Psoas muscle (tissue), 8 donors: ENCODE results near the gene SMARCA2. TPM values are rescaled to one million over a fixed set of nuclear protein-coding genes. Genes with fewer than 3 reads are reported as not detected.

ENCODE experiments used
- ATAC-seq, 4 donors: fragments of 200-7000 bp; cut with Tn5 transposase; one replicate each; pipeline ENCODE4 v1.9.1; 2020; ENCODE audit warnings: moderate library complexity in 3 of 4, mild to moderate bottlenecking in 2 of 4
- DNase-seq, 2 donors: peaks; one replicate each; pipeline ENCODE4 v3.0.0-alpha.2; 2020
- H3K27ac ChIP-seq: fragments of 200-600 bp; one replicate; pipeline ENCODE4 v1.8.0; 2022
- H3K27me3 ChIP-seq, 3 donors: fragments of 200-600 bp in 1 of 3; one replicate each; pipeline versions ENCODE4 v1.6.1 to v1.8.0; 2013 to 2022; ENCODE audit warnings: low read length in 2 of 3, mild to moderate bottlenecking in 2 of 3, moderate library complexity in 1 of 3; ENCODE audit not compliant: insufficient read depth in 3 of 3
- H3K36me3 ChIP-seq, 2 donors: fragments of 200-600 bp in 1 of 2; one replicate each; pipeline versions ENCODE4 v1.6.1 to v1.8.0; 2013 to 2022; ENCODE audit warnings: low read depth in 1 of 2, mild to moderate bottlenecking in 1 of 2, moderate library complexity in 1 of 2; ENCODE audit not compliant: insufficient read depth in 1 of 2
- H3K4me1 ChIP-seq: fragments of 200-600 bp; one replicate; pipeline ENCODE4 v1.8.0; 2022
- H3K4me3 ChIP-seq: fragments of 200-600 bp; one replicate; pipeline ENCODE4 v1.8.0; 2022; ENCODE audit warnings: mild to moderate bottlenecking
- H3K9me3 ChIP-seq: fragments of 200-600 bp; one replicate; pipeline ENCODE4 v1.8.0; 2022
- WGBS, 3 donors: extraction: QIAGEN DNeasy Blood & Tissue Kit; methylation state at CpG; one replicate each; pipeline versions ENCODE4 v1.1.6 to v1.1.7; 2013; 5-methylcytosine and 5-hydroxymethylcytosine counted together
- intact Hi-C, 2 donors: fragments of 100-400 bp; cut with DNase I; formaldehyde crosslinking; loops; one replicate each; pipeline versions ENCODE4 v1.11.0 to v1.14.2; 2022
- polyA plus RNA-seq, 3 donors: library from polyadenylated mRNA; stranded (reverse); fragments of 200-250 nt; gene quantifications; one replicate each; pipeline ENCODE4 v1.2.3, GENCODE V29; 2013
- total RNA-seq, 4 donors: library from RNA; stranded (reverse); fragmentation: NEBNext Ultra II Directional in 2 of 4; extraction: Animal tissue kit (Norgen Biotek cat#: 25700) in 2 of 4; gene quantifications; one replicate each; pipeline versions ENCODE4 v1.2.1 to v1.2.4, GENCODE V29; 2021 to 2023
- TF ChIP-seq, protein P1 (sequence below): fragments of 200-600 bp; IDR thresholded peaks from one replicate; pipeline ENCODE4 v1.8.0; 2022; ENCODE audit warnings: antibody characterized with exemption
- donor health status: healthy with polysubstance abuse.
- donor health status: DM: no; HTN: no; CAD: no; lungs with moderate emphysema.
- donor health status: Bipolar disorder and iron deficiency.
- donor health status: healthy.
- donor health status: DM: yes; HTN: yes; CAD: no.
- donor health status: DM: no; HTN: no; CAD: no.
- donor health status: DM: no; HTN: no; CAD: no.
- donor health status: DM: yes; HTN: yes; CAD: no.

Gene SMARCA2
- total and polyA plus RNA-seq, 7 donors, result 13.8 to 97.2 (median 64.6) TPM

DNA sequence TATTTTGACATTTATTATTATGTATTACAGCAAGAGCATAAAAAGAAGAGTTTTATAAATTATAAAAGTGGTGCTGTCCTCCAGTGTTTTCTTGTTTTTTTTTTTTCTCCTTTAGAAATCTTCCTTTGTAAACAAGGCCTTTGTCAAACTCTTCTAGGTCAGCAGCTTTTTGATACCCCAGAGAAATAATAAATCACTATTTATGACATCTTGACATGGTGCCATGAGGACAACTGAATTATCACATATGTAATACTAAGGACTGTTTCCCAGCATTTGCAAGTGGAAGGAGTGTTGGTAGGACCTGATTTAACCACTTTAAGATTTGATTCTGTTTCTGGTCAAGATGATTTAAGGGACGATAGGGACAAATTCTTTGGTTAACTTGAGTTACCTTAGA, 4.6 kb downstream of the SMARCA2 start:
- no peaks in the 10 kb centered on the region for H3K27me3 ChIP-seq
- TF ChIP-seq, protein P1, sequence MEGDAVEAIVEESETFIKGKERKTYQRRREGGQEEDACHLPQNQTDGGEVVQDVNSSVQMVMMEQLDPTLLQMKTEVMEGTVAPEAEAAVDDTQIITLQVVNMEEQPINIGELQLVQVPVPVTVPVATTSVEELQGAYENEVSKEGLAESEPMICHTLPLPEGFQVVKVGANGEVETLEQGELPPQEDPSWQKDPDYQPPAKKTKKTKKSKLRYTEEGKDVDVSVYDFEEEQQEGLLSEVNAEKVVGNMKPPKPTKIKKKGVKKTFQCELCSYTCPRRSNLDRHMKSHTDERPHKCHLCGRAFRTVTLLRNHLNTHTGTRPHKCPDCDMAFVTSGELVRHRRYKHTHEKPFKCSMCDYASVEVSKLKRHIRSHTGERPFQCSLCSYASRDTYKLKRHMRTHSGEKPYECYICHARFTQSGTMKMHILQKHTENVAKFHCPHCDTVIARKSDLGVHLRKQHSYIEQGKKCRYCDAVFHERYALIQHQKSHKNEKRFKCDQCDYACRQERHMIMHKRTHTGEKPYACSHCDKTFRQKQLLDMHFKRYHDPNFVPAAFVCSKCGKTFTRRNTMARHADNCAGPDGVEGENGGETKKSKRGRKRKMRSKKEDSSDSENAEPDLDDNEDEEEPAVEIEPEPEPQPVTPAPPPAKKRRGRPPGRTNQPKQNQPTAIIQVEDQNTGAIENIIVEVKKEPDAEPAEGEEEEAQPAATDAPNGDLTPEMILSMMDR, result no peak
- no peaks in the 10 kb centered on the region for H3K9me3 ChIP-seq
- WGBS, 3 donors, result 11 to 28% (median 20%) methylated on average over 1 of the region's 1 CpG
- DNase-seq (no peak), ATAC-seq (no peak)
- H3K36me3 ChIP-seq, result no peaks in the 10 kb centered on the region
- H3K4me1 ChIP-seq, result peaks cover 62% of the 10 kb centered on the region
- peak overlapping the region; percentile 95 for H3K4me3 ChIP-seq
- intact Hi-C loops, result loop anchor here in 1 of 2 donors (5.0 to 10.0 kb wide), 4 partner anchors 65 to 975 kb away; partner anchors contain the start of gene PUM3
- peak overlapping the region; percentile 99 for H3K27ac ChIP-seq

DNA sequence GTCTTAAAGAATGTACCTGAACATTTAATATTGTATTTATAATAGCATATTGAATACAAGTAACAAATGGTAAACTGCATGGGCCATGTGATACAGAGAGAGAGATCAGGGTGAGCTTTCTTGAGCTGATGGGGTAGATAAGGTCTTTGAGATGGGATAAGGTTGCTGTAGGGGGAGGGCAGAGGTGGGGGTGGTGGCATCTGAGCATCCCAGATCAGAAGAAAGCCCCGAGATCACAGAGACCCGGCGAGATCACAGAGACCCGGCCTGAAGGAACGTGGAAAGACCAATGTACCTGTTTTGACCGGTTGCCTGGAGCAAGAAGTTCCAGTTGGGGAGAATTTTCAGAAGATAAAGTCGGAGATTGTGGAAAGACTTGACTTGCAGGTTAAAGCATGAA, 6.6 kb downstream of the SMARCA2 start:
- Histone ChIP-seq H3K4me3 (no peak overlapping the region), H3K4me1 (peaks cover 74% of the 10 kb centered on the region), H3K27me3 (no peaks in the 10 kb centered on the region), H3K27ac (no peak overlapping the region), H3K36me3 (no peaks in the 10 kb centered on the region), H3K9me3 (no peaks in the 10 kb centered on the region)
- DNase-seq (no peak), ATAC-seq (no peak)
- intact Hi-C loops, result no loop called here
- WGBS, 3 donors, result 79 to 84% (median 82%) methylated on average over 7 of the region's 7 CpGs
- TF ChIP-seq, protein P1, result no peak

DNA sequence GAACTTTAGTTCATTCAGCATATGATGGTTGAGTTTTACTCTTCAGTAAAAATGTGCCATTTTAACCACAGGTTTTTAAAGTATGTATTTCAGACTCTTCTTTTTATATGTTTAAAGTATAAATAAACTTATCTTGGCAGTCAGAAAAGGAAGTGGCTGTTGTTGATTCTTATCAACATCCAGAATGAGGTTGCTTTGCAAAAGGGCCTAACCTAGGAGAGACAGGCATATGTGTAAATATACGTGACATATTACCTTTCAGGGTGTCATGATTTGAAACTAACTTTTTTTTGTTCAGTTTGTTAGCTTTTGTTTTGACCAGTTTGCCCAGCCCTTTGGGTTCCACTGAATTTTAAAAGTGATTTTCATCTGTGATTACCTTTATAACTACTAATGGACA, 7.4 kb downstream of the SMARCA2 start:
- WGBS, 3 donors, result 57 to 85% (median 76%) methylated on average over 1 of the region's 1 CpG
- TF ChIP-seq, protein P1, result no peak
- no peak overlapping the region for H3K4me3 ChIP-seq
- H3K9me3 ChIP-seq, result no peaks in the 10 kb centered on the region
- ATAC-seq (no peak), DNase-seq (no peak)
- intact Hi-C loops, result no loop called here
- no peaks in the 10 kb centered on the region for H3K27me3 ChIP-seq
- H3K27ac ChIP-seq, result no peak overlapping the region
- H3K36me3 ChIP-seq, result no peaks in the 10 kb centered on the region
- H3K4me1 ChIP-seq, result peaks cover 83% of the 10 kb centered on the region

DNA sequence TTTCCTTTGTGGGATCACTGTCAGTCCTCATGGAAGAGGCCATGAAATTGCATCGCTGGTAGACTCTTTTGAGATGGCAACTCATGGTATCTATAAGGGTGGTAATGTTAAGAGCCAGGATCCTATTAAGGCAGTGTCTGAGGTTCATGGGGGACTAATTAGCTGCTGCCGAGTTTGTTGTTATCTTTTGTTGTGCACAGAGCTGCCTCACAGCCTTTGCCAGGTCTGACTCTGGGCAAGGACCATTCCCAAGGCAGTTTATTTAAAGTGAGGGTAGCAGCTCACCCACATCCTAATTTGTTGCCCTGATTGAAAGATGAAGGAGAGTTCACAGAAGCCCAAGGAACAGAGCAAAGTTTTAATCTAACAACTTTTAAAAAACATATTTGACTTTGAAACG, 7.9 kb downstream of the SMARCA2 start:
- no peak for ATAC-seq
- TF ChIP-seq, protein P1, result no peak
- no peak for DNase-seq
- no peaks in the 10 kb centered on the region for H3K9me3 ChIP-seq
- WGBS, 3 donors, result 51 to 61% (median 52%) methylated on average over 3 of the region's 3 CpGs
- peaks cover 88% of the 10 kb centered on the region for H3K4me1 ChIP-seq
- H3K27me3 ChIP-seq, result no peaks in the 10 kb centered on the region
- no peaks in the 10 kb centered on the region for H3K36me3 ChIP-seq
- peak overlapping the region; percentile 14 for H3K4me3 ChIP-seq
- H3K27ac ChIP-seq, result peak overlapping the region; percentile 31
- intact Hi-C loops, result no loop called here

DNA sequence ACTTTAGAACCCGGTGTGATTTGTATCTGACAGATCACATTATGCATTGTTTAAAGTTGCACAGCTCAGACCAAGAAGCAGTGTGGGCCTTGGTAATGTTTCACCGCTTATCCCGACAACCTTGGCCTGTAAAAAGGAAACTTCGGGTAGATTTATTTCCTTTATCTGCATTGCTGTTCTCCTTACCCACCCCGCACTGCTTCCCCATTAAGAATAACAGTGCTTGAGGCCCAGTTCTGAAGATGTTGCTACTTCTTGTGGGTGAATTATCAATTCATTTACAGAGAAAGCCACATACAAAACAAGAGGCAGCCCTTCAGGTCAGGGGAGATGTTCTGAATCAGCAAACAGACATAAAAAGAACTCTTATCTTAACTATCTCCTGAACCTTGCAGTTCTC, 8.4 kb downstream of the SMARCA2 start:
- TF ChIP-seq, protein P1, result no peak
- WGBS, 3 donors, result 54 to 60% (median 56%) methylated on average over 5 of the region's 5 CpGs
- no peaks in the 10 kb centered on the region for H3K27me3 ChIP-seq
- H3K36me3 ChIP-seq, result no peaks in the 10 kb centered on the region
- H3K4me1 ChIP-seq, result peaks cover 89% of the 10 kb centered on the region
- ATAC-seq (no peak), DNase-seq (no peak)
- no peaks in the 10 kb centered on the region for H3K9me3 ChIP-seq
- H3K4me3 ChIP-seq, result peak overlapping the region; percentile 14
- intact Hi-C loops, result no loop called here
- peak overlapping the region; percentile 31 for H3K27ac ChIP-seq
